Activated T-cell treated with anti-CD3 and anti-CD28 coated beads, Interleukin-2, amount 50 U/mL, for 1 hour (primary cell): ENCODE data around the gene PRR5L.

Experiments used
- DNase-seq: peaks from one replicate; pipeline ENCODE4 v3.0.0-alpha.2; 2020

Gene PRR5L

GRCh38 chr11:36328966-36329673 lies 33.0 kb downstream of the PRR5L start:
- no peak for DNase-seq

DNA sequence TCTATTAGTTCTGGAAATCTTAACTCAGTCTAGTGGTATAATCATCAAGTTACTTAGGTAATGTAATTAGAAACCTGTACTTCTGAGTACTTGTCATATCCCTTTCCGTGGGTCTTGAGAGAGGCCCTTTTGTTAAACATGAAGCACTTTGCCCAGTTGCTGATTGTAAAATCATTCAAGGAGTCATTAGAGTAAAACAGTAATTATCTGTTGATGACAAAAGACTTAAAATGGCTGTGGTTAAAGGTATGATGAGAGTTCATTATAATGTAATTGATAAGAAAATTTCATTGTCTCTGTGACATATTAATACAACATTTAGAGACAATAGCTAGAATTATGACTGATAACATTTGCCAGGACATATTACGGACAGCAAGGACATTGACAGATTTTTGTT lies 34.3 kb downstream of the PRR5L start:
- no peak for DNase-seq

DNA sequence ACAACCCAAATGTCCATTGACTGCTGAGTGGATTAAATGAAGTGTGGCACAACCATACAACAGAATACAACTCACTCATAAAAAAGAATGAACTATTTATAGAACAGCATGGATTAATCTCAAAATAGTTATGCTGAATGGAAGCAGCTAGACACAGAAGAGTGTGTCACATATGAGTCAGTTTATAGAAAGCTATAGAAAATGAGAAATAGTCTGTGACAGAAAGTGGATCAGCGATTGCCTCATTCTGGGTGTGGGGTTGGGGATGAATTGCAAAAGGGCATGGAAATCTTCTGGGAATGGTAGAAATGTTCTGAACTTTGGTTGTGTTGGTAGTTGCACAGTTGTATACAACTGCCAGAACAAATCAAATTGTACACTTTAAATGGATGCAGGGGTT lies 37.4 kb downstream of the PRR5L start:
- no peak for DNase-seq

- no peak for DNase-seq
These were observed 37.8 kb downstream of the PRR5L start for GRCh38 chr11:36333897-36334296.

DNA sequence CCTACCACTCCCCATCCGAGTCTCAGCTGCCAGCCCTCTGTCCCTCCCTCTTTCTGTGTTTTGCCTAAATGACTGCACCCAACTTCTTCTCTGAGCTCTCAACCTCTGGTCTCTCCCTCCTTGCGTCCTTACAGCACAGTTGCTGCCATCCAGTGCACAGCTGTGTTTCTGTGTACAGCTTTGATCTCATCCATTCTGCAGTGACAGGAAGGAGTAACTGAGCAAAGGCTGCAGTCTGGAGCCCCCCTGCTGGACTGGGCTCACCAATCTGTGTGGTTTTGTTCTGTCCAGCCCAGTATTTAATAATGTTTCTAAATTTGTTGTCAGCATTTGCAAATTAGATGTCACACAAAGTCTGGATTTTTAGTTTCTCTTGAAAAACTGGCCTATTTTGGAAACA lies 43.8 kb downstream of the PRR5L start:
- DNase-seq: no peak

GRCh38 chr11:36340897-36341296 lies 44.8 kb downstream of the PRR5L start:
- no peak for DNase-seq

- DNase-seq: no peak
These were observed 45.8 kb downstream of the PRR5L start for GRCh38 chr11:36341915-36342314.

- no peak for DNase-seq
These were observed 46.2 kb downstream of the PRR5L start for GRCh38 chr11:36342327-36342726.

DNA sequence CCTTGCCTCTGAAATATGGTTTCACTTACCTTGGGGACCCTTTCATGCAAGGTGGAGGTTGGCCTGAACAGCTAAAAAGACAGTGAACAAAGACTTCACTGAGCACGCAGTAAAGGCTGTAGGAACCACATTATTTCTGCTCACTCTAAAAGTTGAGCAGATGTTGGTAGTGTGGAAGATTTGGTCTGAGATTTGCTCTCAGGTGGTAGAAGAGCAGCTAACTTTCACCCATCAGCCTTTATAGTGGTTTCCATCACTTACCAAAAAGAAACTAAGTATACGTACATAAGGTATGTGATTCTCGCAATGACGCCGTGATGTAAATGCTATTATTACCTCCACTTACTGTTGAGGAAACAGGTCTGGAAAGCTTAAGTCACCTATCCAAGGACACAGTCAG lies 47.3 kb downstream of the PRR5L start:
- no peak for DNase-seq

- DNase-seq: no peak
These were observed 49.0 kb downstream of the PRR5L start for GRCh38 chr11:36345084-36345511.

DNA sequence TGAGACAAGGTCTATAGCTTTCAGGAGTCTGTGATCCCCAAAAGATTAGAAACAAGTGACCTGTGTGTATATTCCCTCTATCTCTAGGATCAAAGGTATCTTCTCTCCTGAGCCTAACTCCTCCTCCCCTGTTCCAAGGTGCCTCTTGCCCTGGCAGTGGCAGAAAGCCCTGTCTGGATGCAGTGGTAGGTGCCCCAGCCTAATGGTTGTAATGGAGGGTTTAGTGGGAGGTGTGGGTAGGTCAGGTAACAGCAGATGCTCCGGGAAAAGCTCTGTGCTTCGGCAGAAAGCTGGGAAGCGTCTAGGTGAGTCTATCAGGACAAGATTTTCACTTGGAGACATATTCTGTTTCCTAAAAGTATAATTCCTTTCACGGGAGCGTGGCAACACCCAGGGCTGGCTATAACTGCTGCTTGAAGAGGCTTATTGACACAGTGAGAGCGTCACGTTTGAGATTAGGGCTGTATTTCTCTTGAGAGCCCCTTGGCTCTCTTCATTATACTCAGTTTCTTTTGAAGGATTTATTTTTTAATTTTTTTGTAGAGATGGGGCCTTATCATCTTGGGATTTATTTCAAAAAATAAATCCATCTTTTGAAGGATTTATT lies 49.5 kb downstream of the PRR5L start:
- DNase-seq: no peak

DNA sequence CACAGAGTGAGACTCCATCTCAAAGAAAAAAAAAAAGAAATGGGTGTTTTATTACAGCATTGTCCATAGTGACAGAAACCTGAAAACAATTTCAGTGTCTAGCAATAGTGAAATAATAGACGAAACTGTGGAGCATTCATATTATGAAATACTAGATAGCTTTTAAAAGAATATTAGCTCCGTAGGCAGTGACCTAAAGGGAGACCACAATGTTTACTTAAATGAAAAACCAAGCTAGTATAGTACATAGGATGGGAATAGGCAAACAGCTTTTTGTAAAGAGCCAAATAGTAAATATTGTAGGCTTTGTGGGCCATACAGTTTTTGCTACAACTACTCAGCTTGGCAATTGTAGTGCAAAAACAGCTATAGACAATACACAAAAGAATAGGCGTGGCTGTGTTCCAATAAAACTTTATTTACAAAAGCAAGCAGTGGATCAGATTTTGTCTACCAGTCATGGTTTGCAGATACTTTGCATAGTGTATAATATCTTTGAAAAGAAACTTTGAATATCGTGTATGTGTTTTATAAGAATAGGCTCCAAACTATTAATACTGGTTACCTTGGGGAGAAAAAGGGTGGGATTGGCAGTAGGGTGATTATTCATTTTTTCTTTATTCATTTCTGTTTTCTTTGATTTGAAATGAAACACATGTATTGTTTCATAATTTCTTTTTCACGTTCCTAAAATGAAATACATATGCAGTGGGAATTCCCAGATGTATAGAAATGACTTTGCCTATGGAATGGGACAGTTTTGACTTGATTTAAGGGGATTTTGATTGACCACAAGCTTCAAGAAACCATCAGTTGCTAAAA lies 50.7 kb downstream of the PRR5L start:
- no peak for DNase-seq

- DNase-seq: no peak
These were observed 51.4 kb downstream of the PRR5L start for GRCh38 chr11:36347384-36347906.

GRCh38 chr11:36349351-36350136 lies 53.5 kb downstream of the PRR5L start:
- no peak for DNase-seq

DNA sequence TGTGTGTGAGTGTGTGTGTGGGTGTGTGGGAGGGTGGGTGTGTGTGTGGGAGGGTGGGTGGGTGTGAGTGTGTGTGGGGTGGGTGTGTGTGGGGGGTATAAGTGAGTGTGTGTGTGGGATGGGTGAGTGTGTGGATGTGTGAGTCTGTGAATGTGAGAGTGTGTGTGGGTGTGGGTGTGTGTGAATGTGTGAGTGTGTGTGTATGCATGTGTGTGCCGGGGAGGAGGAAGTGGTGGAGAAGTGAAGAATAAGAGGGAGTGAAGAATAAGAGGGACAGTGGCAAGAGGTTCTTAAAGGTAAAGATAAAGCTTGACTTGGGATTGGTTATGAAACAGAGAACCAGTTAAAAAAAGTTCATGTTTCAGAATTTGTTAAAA lies 54.0 kb downstream of the PRR5L start:
- DNase-seq: no peak

DNA sequence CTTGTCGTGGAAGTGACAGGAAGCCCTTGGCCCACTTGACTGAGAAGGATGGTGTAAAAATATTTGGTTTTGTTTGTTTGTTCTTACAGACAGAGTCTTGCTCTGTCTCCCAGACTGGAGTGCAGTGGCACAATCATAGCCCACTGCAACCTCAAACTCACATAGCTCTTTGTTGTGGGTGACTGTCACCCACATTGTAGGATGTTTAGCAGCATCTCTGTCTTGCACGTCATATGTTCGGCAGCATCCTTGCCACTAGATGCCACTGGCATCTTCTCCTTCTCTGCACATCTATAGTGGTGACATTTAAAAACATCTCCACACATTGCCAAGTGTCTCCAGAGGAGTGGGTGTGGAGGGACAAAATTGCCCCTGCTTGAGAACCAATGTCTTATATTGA lies 56.8 kb downstream of the PRR5L start:
- peak; percentile 41 for DNase-seq

- DNase-seq: no peak
These were observed 58.3 kb downstream of the PRR5L start for GRCh38 chr11:36354221-36355003.

DNA sequence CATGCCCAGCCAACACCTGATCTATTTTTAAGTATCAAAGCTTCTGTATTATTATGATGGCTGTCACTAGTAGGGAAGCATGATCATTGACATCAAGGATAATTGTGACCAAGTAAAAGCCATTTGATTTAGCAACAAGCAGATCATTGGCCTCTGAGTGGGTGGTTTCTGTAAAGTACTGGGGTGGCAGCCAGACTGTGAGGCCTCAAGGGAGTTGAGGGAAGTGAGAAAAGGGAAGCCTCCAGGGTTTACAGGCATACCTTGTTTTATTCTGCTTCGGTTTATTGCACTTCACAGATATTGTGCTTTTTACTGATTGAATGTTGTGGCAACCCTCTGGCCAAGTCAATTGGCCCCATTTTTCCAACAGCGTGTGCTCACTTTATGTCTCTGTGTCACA lies 60.1 kb downstream of the PRR5L start:
- no peak for DNase-seq

GRCh38 chr11:36357831-36358230 lies 61.7 kb downstream of the PRR5L start:
- DNase-seq: no peak

DNA sequence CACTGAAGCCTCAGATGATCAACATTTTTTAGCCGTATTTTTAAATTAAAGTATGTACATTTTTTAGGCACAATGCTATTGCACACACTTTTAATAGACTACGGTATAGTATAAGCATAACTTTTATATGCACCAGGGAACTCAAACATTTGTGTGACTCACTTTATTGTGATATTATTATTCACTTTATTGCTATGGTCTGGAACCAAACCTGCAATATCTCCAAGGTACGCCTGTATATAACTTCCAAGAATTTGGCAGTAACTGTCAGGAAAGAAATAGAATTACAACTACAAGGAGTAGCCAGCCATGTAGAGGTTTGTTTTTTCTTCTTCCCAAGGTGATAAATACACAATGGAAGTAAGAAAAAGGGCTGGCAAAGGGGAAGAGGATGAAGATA lies 62.3 kb downstream of the PRR5L start:
- DNase-seq: no peak

DNA sequence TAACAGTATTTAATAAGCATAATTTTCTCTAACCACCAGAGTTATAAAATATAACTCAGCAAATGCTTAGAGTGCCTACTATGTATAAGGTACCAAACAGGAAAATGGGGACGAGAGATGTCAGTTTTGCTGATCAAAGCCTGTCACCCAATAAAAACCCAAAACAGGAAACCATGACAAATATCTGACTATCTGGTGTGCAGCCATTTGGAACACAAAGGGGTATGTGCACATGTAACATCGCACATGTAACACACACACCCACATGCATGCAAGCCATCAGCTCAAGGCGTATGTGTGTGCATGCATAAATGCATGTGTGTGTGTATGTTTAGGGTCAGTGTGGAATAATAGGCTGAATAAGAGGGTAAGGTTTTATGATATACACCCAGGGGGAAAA lies 64.2 kb downstream of the PRR5L start:
- no peak for DNase-seq

- DNase-seq: no peak
These were observed 64.8 kb downstream of the PRR5L start for GRCh38 chr11:36360826-36361415.
